AG08395 (cell line): Measurements from ENCODE around the gene PRDM15.
A peak's percentile ranks its signal among the peaks of the same experiment; 100 is the strongest.

Source experiments
- DNase-seq: peaks from one replicate; pipeline ENCODE4 v3.0.0; 2012; ENCODE audit warnings: mixed read lengths, low spot score

Gene PRDM15, protein sequence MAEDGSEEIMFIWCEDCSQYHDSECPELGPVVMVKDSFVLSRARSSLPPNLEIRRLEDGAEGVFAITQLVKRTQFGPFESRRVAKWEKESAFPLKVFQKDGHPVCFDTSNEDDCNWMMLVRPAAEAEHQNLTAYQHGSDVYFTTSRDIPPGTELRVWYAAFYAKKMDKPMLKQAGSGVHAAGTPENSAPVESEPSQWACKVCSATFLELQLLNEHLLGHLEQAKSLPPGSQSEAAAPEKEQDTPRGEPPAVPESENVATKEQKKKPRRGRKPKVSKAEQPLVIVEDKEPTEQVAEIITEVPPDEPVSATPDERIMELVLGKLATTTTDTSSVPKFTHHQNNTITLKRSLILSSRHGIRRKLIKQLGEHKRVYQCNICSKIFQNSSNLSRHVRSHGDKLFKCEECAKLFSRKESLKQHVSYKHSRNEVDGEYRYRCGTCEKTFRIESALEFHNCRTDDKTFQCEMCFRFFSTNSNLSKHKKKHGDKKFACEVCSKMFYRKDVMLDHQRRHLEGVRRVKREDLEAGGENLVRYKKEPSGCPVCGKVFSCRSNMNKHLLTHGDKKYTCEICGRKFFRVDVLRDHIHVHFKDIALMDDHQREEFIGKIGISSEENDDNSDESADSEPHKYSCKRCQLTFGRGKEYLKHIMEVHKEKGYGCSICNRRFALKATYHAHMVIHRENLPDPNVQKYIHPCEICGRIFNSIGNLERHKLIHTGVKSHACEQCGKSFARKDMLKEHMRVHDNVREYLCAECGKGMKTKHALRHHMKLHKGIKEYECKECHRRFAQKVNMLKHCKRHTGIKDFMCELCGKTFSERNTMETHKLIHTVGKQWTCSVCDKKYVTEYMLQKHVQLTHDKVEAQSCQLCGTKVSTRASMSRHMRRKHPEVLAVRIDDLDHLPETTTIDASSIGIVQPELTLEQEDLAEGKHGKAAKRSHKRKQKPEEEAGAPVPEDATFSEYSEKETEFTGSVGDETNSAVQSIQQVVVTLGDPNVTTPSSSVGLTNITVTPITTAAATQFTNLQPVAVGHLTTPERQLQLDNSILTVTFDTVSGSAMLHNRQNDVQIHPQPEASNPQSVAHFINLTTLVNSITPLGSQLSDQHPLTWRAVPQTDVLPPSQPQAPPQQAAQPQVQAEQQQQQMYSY

DNA sequence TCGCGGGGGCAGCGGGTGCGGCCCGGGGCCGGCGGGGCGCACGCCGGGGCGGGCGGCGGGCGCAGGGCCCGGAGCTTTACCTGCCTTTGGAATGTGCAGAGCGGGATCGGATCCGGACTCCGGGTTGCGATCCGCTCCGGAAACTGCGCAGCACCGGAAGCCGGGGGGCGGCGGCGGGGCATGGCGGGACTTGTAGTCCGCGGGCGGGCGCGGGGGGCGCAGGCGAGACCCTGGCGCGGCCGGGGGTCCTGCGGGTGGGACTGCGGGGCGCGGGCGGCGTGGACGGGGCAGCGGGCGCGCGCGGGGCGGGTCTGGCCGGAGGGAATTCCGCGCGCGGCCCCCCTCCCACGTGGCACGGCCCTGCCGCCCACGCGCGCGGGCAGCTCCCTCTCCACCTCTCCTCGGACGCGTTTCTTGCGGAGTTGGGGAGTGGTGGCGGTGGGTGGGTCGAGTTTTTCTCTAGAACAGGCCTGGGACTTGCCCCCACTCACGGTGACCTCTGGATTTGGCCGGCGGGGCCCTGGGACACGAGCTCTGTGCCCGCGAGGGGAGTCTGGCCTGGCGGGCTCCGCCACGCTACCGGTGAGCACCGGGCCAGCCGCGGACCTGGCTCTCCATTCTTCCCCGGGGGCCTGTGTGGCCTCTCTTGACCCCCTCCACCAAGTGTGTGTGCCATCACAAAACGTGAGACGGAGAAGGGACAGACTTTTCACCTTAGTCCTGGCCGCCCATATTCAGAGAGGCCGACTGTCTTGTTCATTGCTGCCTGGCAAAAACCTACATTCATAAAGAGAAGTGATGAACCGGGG, at the start of gene PRDM15:
Gene PRDM15, minus strand, starts transcription at position 155 of the 809 bp plus-strand sequence. CDS start 18,981 bp downstream, outside the sequence.
- peak; percentile 85 for DNase-seq

DNA sequence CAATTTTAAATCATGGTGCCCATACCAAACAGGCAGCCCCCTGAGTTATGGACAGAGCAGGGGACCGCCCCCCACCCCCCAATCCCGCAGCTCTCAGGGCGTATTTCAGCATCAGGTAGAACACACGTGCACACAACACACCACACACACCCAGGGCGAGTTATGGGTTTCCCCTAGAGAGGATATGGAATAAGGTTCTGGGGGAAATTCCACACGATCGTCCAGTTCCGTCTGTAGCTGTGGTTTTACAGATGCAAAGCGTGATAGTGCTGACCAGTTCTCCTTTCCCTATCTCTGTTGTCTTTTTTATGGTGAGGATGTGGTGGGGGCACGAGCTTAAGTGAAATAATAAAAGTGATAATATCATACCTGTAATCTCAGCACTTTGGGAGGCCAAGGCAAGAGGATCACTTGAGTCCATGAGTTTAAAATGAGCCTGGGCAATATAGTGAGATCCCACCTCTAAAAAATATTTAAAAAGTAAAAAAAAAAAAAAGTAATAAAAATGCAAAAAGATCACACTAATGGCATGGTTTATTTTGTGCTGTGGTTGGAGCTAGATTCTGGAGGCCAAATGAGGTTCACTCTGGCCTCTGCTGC, 49.6 kb upstream of the PRDM15 start:
- DNase-seq = no peak

DNA sequence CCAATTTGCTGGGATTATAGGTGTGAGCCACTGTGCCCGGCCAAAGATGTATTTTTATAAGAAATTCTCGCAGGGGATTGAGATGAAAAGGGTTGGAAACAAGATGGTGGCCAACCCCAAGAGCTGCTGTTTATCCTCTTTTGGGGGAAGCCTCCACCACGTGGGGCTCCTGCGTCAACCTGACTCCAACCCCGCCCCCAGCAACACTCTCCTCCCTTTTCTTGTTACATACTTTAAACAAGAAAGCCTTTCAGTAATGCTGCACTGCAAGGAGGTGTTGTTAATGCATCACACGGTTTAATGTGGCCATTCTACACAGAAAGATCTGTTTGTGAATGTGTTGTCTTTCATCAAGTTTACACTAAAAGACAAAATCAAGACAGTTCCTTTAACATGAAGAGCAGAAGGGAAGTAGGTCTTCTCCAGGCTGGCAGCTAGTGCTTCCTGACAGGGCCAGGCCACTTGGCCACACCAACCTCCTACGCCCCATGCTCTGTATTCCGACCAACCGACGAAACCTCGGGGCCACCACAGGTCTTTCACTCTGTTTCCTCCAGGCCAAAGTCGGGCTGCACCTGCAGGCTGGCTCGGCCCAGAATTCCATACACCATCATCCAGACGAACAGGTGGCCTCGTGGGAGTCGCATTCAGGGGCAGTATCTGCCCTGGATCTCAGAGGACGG, 48.7 kb upstream of the PRDM15 start:
- no peak for DNase-seq

DNA sequence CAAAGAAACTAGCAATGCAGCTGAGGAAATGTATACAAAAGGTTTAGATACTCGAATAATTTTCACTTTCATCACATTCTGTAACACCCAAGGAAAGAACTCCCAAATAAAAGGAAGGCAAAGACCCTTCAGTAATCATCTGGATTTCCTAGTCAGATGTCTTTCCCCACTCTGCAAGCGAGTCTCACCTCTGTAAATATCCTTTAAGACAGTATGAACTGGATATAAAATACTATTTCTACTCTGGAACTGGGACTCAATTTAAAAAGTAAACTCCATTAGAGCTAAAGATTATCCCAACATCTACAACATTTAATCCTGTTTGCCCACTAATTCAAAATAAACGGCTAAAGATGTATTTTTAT, 47.6 kb upstream of the PRDM15 start:
- no peak for DNase-seq

DNA sequence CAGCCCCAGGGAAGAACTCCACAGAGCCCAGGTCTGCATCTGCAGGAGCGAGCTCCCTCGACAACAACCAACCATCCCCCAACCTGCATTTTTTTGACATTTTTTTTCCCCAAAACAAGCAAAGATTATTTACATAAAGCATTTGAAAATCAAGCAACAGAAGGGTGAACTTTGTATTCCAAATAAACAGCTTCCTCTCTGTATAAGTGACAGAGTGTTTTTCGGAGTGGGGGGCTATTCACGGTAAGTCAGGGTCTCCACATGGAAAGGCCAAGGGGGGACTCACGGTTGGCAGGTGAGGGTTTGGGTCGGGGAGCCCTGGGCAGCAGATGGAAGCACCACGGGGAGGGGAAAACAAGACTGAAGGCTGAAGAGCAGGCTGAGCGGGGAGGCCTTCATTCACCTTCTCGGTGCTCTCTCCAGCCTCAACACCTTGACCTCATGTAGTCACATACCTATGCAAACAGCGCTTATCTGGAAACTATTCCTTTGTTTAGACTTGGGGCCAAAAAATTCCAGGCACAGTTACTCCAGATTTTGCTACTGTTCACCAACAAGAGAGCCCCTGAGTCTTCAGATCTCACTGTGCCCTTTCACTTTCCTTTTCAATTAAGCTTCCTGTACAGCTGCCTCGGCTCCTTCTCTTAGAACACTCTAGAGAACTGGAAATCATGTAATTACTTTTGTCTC, 47.1 kb upstream of the PRDM15 start:
- DNase-seq = peak; percentile 74

DNA sequence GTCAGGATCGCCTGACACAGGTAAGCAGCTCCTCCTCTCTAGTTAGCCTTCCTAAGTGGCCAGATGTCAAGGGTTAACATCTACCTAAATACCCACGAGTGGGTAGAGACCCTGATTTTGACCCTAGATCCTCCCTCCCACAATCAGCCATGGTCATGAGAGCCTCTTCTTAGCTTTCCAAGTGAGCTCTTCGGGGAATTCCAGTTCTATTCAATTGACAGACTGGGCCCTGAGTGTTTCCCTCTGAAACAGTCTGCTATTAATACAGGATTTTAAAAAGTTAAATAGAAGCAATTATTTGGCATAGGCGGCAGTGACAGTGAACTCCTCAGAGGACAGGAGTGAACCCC, 46.6 kb upstream of the PRDM15 start:
- DNase-seq = no peak

DNA sequence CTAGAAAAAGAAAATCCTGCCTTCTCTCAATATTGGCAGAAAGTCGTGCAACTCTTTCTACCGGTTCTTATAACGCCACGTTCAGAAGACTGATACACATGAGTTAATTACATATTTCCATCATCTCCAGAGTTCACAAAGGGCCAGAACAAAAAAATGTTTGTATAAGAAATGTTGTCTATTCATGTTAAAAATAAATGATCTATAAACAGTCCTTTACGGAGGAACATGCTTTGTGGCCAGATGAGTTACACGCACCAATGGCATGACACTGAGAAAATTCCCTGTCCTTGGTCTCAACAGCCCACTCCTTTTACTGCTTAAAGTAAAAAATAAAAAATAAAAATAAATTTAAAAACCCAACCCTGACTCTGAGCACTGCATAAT, 45.2 kb upstream of the PRDM15 start:
- no peak for DNase-seq

DNA sequence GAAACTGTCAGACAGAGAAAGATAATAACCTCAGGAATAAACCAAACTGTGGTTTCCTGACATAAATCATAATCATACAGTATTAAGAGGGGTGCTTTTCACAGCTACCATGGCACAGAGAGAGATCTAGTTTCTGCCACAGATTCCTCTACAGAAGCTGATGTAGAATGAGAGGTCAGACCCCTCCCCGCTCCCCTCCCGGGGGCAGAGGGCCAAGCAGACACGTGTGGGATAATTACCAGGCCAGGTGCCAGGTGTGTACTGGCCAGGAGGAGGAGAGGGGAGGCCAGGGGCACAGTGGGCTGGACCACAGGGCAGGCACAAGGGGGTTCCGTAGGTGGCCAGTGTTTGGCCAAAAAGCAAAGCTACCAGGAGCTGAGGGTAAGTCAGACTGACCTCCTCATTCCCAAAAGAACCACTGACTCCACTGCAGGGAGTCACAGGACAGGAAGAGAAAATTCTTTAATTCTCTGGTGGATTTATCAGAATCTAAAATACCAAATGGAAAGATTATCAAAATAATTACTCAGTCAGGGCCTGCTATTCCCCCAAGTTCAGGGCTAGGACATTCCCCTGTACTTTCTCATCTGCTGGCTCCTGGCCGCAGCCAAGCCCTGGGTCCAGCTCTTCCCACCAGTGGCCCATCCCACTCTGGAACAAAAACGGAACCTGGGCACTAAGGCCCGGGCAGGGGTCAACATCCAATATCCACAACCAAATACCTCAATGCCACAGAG, 44.7 kb upstream of the PRDM15 start:
- DNase-seq = peak; percentile 10

DNA sequence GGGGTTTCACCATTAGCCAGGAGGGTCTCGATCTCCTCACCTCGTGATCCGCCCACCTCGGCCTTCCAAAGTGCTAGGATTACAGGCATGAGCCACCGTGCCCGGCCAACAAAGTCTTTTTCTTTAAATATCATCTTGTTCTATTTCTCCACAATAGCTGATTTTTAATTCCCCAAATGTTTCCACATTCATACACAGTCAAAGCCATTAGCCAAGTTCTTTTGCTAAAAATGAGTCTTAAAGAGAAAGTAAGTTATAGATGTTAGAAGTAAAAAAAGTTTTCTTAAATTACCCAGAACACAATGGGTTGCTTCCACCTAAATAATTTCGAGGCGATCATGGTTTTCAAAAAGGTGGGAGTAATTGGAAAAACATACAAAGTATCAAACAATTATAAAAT, 44.0 kb upstream of the PRDM15 start:
- no peak for DNase-seq

DNA sequence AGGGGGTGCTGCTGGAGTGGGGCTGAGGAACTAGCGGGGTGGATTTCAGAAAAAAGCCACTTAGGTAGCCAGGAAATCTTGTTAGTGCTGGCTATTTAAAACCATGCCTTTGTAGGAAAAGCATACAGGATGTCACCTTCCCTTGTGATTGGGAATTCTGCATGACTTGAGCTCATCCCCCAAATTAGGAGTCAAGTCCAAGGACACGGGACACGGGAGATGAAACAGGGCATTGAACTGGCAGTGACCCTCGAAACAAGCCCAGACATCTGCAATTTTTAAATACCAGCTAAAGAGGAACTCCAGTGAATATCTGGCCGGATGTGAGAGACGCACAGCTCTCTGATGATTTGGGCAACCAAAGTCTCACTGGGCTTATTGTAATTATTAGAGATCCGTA, 41.9 kb upstream of the PRDM15 start:
- DNase-seq = no peak

DNA sequence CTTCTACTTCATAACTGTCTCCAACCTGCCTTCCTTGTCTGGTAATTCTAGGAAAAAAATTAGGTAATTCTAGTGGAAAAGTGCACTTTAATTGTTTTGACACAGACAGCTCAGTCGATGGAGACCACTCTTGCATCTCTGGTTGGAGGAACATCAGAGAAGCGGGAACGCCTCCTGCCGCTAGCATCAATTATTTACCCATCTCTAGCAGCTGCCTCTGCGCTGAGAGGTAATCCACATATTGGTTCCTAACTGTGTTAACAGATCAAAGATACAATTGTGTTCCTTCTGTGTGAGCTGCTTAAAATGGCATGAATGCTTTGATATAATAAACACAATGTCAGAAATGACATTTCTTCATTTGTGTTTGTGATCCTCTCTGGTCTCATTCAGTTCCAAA, 41.3 kb upstream of the PRDM15 start:
- no peak for DNase-seq

DNA sequence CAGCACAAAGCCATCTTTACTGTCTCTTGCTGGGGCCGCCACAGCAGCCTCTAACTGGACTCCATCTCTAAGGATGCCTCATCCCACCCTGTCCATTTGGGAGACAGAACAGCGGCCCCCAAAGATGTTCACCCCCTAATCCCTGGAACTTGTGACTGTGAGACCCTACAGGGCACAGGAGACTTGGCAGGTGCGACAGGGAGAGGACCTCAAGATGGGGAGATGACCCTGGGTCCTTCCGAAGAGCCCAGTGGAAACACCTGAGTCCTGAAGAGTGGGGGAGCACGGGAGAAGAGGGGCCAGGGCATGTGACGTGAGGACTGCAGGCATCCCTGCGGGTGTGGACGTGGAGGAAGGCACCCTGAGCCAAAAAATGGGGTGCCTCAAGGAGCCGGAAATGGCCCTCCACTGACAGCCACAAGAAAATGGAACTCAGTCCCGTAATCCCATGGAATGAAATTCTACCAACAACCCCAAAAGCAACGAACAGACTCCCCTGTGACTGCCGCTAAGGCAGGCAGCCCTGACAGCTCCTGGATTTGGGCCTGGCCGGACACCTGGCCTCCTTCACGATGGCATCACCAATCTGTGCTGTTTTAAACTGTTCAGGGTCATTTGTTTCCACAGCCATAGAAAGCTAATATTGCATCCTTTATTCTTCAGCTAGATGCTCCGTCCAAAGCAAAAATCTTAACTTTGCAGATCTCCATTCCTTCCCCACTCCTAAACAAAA, 40.7 kb upstream of the PRDM15 start:
- DNase-seq = no peak

DNA sequence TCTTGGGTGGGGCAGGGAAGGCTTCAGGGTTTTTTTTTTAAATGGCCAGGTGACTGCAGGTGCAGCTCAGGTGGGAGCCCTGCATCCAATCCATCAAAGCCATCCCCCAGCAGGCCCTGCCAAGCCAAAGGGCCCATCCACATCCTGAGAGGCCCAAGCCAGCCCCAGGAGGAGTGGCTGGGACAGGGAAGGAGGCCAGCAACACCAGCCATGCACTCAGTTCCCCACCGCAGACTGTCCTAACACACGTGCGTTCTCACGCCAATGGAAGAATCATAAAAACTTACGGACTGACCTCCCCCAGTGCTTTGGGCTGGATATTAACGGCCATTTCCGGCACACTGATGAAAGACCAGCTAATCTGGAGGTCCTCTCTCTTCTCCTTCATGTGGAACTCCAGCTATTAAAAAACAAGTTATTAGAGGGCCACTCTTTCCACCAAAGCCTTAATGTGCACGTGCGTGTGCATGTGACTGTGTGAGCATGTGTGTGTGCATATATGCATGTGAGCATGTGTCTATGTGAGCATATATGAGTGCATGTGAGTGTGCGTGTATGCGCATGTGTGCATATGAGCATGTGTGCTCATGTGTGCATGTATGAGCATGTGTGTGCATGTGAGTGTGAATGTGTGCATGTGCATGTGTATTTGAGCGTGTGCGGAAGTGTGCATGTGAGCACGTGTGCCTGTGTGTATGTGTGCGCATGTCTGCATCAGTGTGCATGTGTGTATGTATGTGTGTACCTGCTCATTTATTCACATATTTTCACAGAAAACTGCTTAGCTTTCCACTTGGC, 39.6 kb upstream of the PRDM15 start:
- DNase-seq = no peak

DNA sequence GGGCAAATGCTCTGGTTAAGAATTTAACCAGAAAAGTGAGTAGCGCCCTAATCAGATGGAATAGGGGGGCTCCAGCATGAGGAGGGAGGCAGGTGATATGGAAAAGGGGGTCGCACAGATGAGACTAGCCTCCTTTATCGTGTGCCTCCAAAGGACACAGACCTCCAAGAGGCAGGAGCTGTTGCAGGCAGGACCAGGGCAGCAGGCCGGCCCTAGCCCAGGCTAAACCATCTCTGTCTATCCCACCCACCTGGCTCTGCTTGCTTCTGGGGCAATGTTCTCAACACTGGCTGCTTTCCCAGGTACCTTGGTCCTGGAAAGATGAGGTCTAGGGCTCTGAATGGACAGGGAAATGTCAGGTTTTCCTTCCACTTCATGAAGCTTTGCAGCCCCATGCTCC, 38.4 kb upstream of the PRDM15 start:
- DNase-seq = no peak

DNA sequence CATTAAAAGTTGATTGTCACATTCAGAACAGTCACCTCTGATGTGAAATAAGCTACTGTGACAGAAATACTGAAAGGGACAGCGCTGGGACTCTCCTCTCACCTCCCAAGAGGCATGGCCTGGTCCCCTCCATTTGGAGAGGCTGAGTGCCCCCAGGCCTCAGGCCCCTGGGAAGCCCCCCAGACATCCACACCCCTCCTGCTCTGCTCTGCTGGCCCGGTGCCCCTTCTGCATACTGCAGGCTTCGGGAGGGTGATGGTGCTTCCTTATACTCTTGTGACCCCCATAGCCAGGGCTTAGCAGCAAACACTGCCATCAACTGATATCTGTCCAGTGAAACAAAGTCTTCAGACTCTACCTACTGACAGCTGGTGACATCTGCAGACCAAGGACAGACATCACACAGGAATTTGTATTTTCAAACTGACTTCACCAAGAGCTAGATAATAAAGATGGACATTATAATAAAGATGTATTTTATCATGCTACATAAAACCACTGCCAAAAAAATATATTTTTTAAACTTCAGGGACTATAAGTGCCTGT, 37.8 kb upstream of the PRDM15 start:
- DNase-seq = no peak

DNA sequence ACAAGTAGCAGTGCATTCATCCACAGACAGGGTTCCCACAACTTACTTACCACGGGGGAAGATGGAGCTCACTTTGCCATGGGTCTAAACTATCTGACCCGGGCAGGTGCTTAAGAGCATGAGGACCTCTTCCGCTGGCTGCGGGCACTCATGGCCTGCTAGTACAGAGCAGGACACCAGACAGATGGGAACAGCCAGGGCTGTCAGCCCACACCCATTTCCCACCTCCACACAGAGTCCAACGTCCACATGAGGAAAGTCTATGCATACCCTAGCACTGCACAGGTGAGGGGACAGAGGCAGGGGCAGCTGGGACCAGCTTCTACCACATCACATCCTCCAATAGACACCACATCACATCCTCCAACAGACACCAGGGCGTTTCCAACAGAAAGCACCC, 35.8 kb upstream of the PRDM15 start:
- DNase-seq = no peak

DNA sequence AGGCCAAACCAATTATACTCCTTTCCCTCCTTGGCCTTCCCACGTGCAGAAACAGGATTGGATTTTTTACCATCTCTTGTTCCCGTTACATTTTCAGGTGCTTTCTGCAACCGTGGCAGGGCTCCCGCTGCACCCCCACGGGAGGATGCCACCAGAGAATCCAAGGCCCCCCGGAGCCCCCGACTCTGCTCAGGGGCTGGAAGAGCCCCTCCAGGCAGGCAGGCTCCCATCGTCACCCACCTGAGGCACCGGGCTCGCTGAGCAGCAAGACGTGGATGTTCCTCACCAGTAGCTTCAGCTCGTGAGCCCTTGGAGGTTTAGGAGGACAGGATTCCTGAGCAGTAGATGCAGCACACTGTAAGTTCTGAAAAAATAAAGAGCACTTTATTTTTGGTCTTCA, 35.2 kb upstream of the PRDM15 start:
- no peak for DNase-seq

DNA sequence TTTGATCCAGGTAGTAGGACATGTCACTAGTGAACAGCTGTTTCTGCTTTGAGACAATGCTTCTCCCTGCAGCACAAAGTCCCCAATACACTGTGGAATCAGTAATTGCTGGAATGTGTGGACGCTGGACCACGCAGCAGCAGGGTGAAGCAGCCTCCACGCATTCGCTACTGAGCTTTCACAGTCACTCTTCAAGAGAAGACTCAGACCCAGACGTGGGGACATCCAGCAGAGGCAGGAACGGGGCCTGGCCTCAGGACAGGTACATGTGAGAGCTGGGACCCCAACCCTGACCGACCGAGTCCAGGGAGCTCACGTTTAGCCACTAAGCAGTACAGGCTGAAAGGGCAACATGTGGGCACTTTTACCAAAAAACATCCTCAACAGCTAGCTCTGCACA, 34.1 kb upstream of the PRDM15 start:
- no peak for DNase-seq
